NOMO-1 treated with dmso at 0.1 percent for 144 hours (cell line): ENCODE results near the gene TBP.
A peak's percentile ranks its signal among the peaks of the same experiment; 100 is the strongest.
"Not testable (repeated sequence)": the region's sequence is repeated elsewhere in the genome, so short reads cannot be mapped to it uniquely, and the experiment has no call there.

ENCODE experiments used
- DNase-seq: peaks from one replicate; lab custom pipeline; 2025; ENCODE audit not compliant: unreplicated experiment; lab: John Stamatoyannopoulos, UW

Gene TBP

GRCh38 chr6:170554013-170554795 is at the start of gene TBP:
TBP (plus strand) TSS chr6:170554369; CDS start chr6:170557030, 2,661 bp downstream.
- DNase-seq: peak; percentile 98

DNA sequence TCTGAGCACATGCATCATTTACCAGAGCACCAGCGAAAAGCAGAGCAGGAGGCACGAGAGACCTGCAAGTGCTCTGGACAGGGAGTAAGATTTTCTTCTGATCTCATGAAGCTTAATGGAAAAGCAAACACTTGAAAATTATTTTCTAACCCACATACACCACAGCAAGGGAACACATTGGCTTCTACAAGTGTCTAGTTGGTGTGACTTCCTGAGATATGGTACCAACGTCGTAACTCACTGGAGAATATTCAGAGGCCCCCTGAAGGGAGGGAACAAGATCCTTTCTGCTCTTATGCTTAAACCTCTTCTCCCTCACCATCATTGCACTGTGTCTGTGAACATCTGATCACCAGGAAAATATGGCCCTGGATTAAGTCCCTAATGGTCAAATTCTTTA is 49.7 kb upstream of the TBP start:
- DNase-seq: no peak

DNA sequence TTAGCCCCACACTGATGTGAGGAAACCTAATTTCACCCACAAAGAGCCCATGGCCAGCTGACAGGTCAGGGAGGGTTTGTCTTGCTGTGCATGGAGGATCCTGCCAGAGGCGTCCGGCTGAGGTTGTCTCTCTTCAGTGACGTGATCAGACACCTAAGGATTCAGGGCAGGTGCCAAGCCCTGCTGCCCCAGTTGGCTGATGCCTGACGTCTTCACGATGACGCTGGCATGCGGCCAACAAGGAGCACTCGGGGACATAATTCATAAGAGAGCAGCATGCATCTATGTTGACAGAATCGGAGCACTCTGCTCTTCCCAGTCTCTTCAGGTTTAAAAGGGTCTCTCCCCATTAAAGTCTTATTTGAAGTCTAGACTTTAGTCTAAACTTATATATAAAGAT is 48.9 kb upstream of the TBP start:
- DNase-seq: no peak

DNA sequence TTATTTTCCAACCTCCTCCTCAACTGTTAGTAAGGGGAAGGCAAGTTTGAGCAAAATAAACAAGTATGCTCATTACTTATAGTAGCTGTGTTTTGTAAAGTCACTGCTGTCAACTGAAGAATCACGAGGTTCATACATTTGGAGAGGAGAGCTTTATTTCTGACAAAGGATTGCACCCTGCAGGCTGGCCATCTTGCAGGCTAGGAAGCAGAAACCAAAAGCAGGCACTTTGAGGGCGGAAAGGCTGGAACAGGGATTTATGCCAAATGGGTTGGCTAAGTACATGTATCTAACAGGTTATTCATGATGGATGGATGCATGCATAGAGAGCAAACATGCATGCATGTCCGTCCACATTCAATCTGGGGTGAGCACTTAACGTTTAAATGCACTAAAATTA is 47.7 kb upstream of the TBP start:
- no peak for DNase-seq

DNA sequence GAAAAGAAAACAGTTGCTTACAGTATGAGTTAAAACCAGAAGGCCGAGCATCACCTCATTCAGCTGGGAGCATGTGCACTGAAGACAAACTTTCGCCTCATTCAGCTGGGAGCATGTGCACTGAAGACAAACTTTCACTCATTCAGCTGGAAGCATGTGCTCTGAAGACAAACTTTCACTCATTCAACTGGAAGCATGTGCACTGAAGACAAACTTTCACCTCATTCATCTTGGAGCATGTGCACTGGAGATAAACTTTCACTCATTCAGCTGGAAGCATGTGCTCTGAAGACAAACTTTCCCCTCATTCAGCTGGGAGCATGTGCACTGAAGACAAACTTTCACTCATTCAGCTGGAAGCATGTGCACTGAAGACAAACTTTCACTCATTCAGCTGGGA is 46.4 kb upstream of the TBP start:
- not testable (repeated sequence) for DNase-seq

DNA sequence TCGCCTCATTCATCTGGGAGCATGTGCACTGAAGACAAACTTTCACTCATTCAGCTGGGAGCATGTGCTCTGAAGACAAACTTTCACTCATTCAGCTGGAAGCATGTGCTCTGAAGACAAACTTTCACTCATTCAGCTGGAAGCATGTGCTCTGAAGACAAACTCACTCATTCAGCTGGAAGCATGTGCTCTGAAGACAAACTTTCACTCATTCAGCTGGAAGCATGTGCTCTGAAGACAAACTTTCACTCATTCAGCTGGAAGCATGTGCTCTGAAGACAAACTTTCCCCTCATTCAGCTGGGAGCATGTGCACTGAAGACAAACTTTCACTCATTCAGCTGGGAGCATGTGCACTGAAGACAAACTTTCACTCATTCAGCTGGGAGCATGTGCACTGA is 45.9 kb upstream of the TBP start:
- not testable (repeated sequence) for DNase-seq

- DNase-seq: not testable (repeated sequence)
Measured at GRCh38 chr6:170508892-170509722, 45.1 kb upstream of the TBP start.

DNA sequence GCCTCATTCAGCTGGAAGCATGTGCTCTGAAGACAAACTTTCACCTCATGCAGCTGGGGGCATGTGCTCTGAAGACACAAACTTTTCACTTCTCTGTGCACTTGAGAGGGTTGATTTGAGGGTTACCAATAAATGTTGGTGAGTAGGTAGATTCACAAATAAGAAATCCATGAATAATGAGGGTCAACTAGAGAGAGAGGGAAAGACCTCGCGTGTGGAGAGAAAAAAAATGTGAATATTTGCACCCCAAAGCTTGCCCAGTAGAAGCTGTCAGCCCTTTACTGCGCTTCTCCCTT is 44.5 kb upstream of the TBP start:
- DNase-seq: no peak

DNA sequence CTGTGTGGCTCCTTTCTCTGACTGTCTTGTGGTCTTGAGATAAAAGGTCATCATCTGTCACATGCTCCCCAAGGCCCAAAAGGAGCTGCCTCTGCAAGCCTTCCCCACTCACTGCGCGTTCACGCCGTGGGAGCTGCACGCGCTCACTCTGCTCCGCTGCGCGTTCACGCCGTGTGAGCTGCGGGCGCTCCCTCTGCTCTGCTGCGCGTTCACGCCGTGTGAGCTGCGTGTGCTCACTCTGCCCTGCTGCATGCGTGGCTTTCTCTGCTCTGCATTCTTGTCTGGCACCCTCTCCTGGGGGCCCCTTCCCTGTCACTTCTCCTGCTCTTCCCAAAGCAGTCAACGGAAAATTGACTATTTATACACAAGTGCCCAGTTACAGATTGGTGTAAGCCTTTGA is 43.5 kb upstream of the TBP start:
- DNase-seq: no peak

- DNase-seq: no peak
Measured at GRCh38 chr6:170512249-170512648, 41.9 kb upstream of the TBP start.

DNA sequence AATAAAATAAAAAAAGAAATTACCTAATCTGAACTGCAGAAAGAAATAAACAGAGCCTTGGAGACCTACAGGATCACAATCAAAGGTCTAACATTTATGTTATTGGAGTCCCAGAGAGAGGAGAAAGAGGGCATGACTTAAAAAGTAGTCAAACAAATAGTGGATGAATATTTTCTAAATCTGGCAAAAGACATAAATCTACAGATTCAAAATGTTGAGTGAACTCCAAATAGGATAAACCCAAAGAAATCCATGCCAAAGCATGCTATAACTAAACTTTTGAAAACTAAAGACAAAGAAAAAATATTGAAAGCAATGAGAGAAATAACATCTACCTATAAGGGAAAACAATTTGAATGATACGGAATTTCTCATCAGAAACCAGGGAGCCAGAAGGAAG is 39.3 kb upstream of the TBP start:
- DNase-seq: no peak

GRCh38 chr6:170516783-170517616 is 37.2 kb upstream of the TBP start:
- peak; percentile 24 for DNase-seq

GRCh38 chr6:170522565-170523183 is 31.5 kb upstream of the TBP start:
- DNase-seq: no peak

- DNase-seq: no peak
Measured at GRCh38 chr6:170523256-170524171, 30.7 kb upstream of the TBP start.

DNA sequence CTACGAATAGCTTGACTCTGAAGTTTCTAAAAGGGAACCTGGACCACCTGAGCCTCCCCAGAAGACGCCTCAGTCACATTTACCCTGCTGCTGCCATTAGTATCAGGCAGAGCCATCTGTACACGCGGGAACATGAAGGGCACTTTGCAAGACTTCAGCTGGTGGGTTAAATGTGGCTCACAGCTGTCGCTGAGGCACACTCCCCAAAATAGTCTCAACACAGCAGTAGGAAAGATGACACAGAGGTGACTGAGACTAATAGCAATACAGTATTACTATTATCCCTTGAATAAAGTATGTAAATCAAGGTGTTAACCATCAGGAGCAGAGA is 30.0 kb upstream of the TBP start:
- DNase-seq: no peak

- no peak for DNase-seq
Measured at GRCh38 chr6:170525795-170526194, 28.4 kb upstream of the TBP start.

DNA sequence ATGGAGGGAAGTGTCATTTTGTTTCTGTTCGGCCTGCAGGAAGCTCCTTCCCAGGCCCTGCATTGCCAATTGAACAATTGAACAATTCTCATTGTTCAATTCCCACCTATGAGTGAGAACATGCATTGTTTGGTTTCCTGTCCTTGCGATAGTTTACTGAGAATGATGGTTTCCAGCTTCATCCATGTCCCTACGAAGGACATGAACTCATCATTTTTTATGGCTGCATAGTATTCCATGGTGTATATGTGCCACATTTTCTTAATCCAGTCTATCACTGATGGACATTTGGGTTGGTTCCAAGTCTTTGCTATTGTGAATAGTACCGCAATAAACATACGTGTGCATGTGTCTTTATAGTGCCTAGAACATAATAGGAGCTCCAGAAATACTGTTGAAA is 26.2 kb upstream of the TBP start:
- not testable (repeated sequence) for DNase-seq

DNA sequence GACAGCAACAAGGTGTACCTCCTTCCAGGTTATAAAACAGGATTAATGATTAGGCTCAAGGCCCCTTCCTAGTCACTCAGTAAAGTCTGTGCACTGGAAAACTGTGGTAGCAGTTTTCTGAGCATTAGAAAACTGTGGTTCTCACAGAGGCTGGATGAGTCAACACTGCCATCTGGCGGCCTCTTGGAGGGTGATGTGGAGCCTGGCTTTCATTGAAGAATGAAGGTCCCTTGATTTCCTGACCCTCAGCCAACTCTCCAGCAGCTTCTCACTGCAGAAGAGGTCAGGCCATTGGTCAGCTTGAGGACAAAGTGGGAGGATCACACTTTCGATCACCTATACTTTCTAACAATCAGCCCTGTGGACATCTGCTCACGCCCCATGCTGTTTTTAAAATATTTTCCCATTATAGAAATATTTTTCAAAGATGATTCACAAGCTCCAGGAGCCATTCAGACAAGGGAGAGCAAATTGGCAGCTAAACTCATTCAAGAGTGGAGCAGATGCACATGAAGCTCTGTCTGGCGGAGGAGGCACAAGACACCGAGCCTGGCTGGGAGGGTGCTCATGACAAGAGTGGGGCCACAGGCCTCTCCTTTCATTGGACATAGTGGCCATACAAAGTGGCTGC is 24.2 kb upstream of the TBP start:
- DNase-seq: no peak

GRCh38 chr6:170532867-170533488 is 21.2 kb upstream of the TBP start:
- no peak for DNase-seq
